WTC11 (cell line): Measurements from ENCODE around the gene PCDH12. TPM values are rescaled to one million over a fixed set of nuclear protein-coding genes. Genes with fewer than 3 reads are reported as not detected.

Experiments
- E2F4 ChIP-seq: sonication (generic); formaldehyde crosslinking; IDR thresholded peaks from 2 replicates; pipeline ENCODE4 v1.8.1; 2022; ENCODE audit warnings: low read depth, mild to moderate bottlenecking, moderate library complexity, missing genetic modification reagents, borderline replicate concordance
- ETV6 ChIP-seq: sonication (generic); formaldehyde crosslinking; IDR thresholded peaks from 2 replicates; pipeline ENCODE4 v1.8.1; 2022; ENCODE audit warnings: mild to moderate bottlenecking, missing genetic modification reagents
- FOXP4 ChIP-seq: sonication (generic); formaldehyde crosslinking; IDR thresholded peaks from 2 replicates; pipeline ENCODE4 v1.8.0; 2022; ENCODE audit warnings: mild to moderate bottlenecking, missing genetic modification reagents
- MLX ChIP-seq: sonication (generic); formaldehyde crosslinking; IDR thresholded peaks from 2 replicates; pipeline ENCODE4 v1.8.1; 2023; ENCODE audit warnings: mild to moderate bottlenecking, missing genetic modification reagents, moderate library complexity
- ZNF121 ChIP-seq: sonication (generic); formaldehyde crosslinking; IDR thresholded peaks from 2 replicates; pipeline ENCODE4 v1.8.0; 2023; ENCODE audit warnings: missing genetic modification reagents
- ZNF232 ChIP-seq: sonication (generic); formaldehyde crosslinking; IDR thresholded peaks from 2 replicates; pipeline ENCODE4 v1.8.0; 2022; ENCODE audit warnings: mild to moderate bottlenecking, missing genetic modification reagents
- ZNF671 ChIP-seq: fragments of 250-450 bp; sonication (Bioruptor Pico); IDR thresholded peaks from 2 replicates; pipeline ENCODE4 v1.8.0; 2021; ENCODE audit warnings: mild to moderate bottlenecking
- total RNA-seq: library from RNA; stranded (reverse); gene quantifications from 3 replicates; pipeline ENCODE4 v1.2.3, GENCODE V29; 2021

PCDH12 gene
- total RNA-seq, 1 experiment from 2014 or later: 0.33 TPM

GRCh38 chr5:141897425-141897824 is 60.6 kb downstream of the PCDH12 start (continued):
- TF ChIP-seq MLX (no peak), E2F4 (no peak), ETV6 (CRISPR knock-in tag) (no peak), FOXP4 (CRISPR knock-in tag) (no peak), ZNF671 (CRISPR knock-in tag) (no peak), ZNF232 (CRISPR knock-in tag) (no peak), ZNF121 (no peak)

Other genes with a start within 250 kb of the PCDH12 start
- gene PCDH1, start 79.8 kb downstream of the PCDH12 start, total RNA-seq: 105 to 108 TPM (median 108 TPM) in 3 replicates
- gene DELE1, start 34.3 kb downstream of the PCDH12 start, total RNA-seq: 79.3 to 83.8 TPM (median 81.5 TPM) in 3 replicates
- 17.0 to 22.6 TPM (median 20.5 TPM) in 3 replicates for gene RNF14, start 10.9 kb upstream of the PCDH12 start, total RNA-seq
- gene GNPDA1, start 54.8 kb upstream of the PCDH12 start, total RNA-seq: 54.8 to 67.3 TPM (median 62.9 TPM) in 3 replicates
- gene NDFIP1, start 150.6 kb upstream of the PCDH12 start, total RNA-seq: 26.4 to 27.6 TPM (median 26.6 TPM) in 3 replicates